Mesodermal cell (in vitro differentiated cells): ENCODE measurements around the gene TMEM132E.

Source experiments
- H3K27ac ChIP-seq: 2 replicates; pipeline ENCODE4 v1.7.0; 2013; ENCODE audit warnings: mild to moderate bottlenecking, low read depth, low read length, moderate library complexity; ENCODE audit not compliant: severe bottlenecking
- H3K36me3 ChIP-seq: 2 replicates; pipeline ENCODE4 v1.7.1; 2013; ENCODE audit warnings: mild to moderate bottlenecking, low read length, moderate library complexity; ENCODE audit not compliant: control insufficient read depth, insufficient read depth
- H3K4me1 ChIP-seq: one replicate; pipeline ENCODE4 v1.7.1; 2013; ENCODE audit warnings: mild to moderate bottlenecking, low read length; ENCODE audit not compliant: insufficient read depth, control insufficient read depth, poor library complexity, severe bottlenecking
- H3K4me3 ChIP-seq: 2 replicates; pipeline ENCODE4 v1.7.0; 2013; ENCODE audit warnings: low read length, control low read depth, mild to moderate bottlenecking; ENCODE audit not compliant: insufficient read depth, poor library complexity, severe bottlenecking; ENCODE audit errors: extremely low read depth
- H3K9me3 ChIP-seq: 2 replicates; pipeline ENCODE4 v1.7.1; 2013; ENCODE audit warnings: mild to moderate bottlenecking, low read length, moderate library complexity; ENCODE audit not compliant: control insufficient read depth
- WGBS, 2 experiments: methylation state at CpG; one replicate each; pipeline ENCODE4 v1.1.5; 2013; ENCODE audit warnings: missing lambda C conversion rate in 2 of 2; ENCODE audit not compliant: insufficient coverage in 2 of 2; 5-methylcytosine and 5-hydroxymethylcytosine counted together

TMEM132E gene

GRCh38 chr17:34651402-34651811 lies 72.0 kb downstream of the TMEM132E start:
- H3K27ac ChIP-seq = no peak overlapping the region
- WGBS, 2 experiments = 83 to 94% methylated on average over 10 of the region's 13 CpGs
- H3K4me3 ChIP-seq = no peak overlapping the region

GRCh38 chr17:34652021-34652555 lies 72.7 kb downstream of the TMEM132E start:
- Histone ChIP-seq H3K4me3 (no peak overlapping the region), H3K27ac (no peak overlapping the region), H3K9me3 (no peaks in the 10 kb centered on the region), H3K4me1 (no peaks in the 10 kb centered on the region), H3K36me3 (no peaks in the 10 kb centered on the region)
- 80 to 85% methylated on average over 6 of the region's 8 CpGs for WGBS, 2 experiments

More at GRCh38 chr17:34651402-34651811, 72.0 kb downstream of the TMEM132E start:
- Histone ChIP-seq H3K9me3 (no peaks in the 10 kb centered on the region), H3K36me3 (no peaks in the 10 kb centered on the region), H3K4me1 (no peaks in the 10 kb centered on the region)

- no peak overlapping the region for H3K27ac ChIP-seq
These were observed 74.1 kb downstream of the TMEM132E start for GRCh38 chr17:34653511-34653910.

GRCh38 chr17:34654276-34654880 lies 75.0 kb downstream of the TMEM132E start:
- H3K27ac ChIP-seq = peak overlapping the region; percentile 59
- no peaks in the 10 kb centered on the region for H3K4me1 ChIP-seq
- WGBS, 2 experiments = 69 to 100% methylated on average over 1 of the region's 4 CpGs
- H3K9me3 ChIP-seq = no peaks in the 10 kb centered on the region
- H3K36me3 ChIP-seq = no peaks in the 10 kb centered on the region
- H3K4me3 ChIP-seq = no peak overlapping the region

More at GRCh38 chr17:34653511-34653910, 74.1 kb downstream of the TMEM132E start:
- WGBS, 2 experiments = 75 to 96% methylated on average over 3 to 8 of the region's 11 CpGs
- Histone ChIP-seq H3K9me3 (no peaks in the 10 kb centered on the region), H3K4me3 (no peak overlapping the region), H3K36me3 (no peaks in the 10 kb centered on the region), H3K4me1 (no peaks in the 10 kb centered on the region)

GRCh38 chr17:34654881-34655276 lies 75.5 kb downstream of the TMEM132E start:
- Histone ChIP-seq H3K36me3 (no peaks in the 10 kb centered on the region), H3K4me1 (no peaks in the 10 kb centered on the region), H3K9me3 (no peaks in the 10 kb centered on the region), H3K27ac (peak overlapping the region; percentile 59), H3K4me3 (no peak overlapping the region)
- 79 to 90% methylated on average over 2 to 3 of the region's 3 CpGs for WGBS, 2 experiments

- 83 to 95% methylated on average over 2 to 3 of the region's 4 CpGs for WGBS, 2 experiments
- Histone ChIP-seq H3K4me3 (no peak overlapping the region), H3K9me3 (no peaks in the 10 kb centered on the region), H3K27ac (no peak overlapping the region), H3K36me3 (no peaks in the 10 kb centered on the region), H3K4me1 (no peaks in the 10 kb centered on the region)
These were observed 77.4 kb downstream of the TMEM132E start for GRCh38 chr17:34656801-34657200.

GRCh38 chr17:34658811-34659560 lies 79.6 kb downstream of the TMEM132E start:
- no peaks in the 10 kb centered on the region for H3K36me3 ChIP-seq
- no peak overlapping the region for H3K27ac ChIP-seq
- H3K4me1 ChIP-seq = no peaks in the 10 kb centered on the region
- H3K4me3 ChIP-seq = no peak overlapping the region
- no peaks in the 10 kb centered on the region for H3K9me3 ChIP-seq
- WGBS, 2 experiments = 87 to 93% methylated on average over 7 to 9 of the region's 10 CpGs

GRCh38 chr17:34663714-34664113 lies 84.3 kb downstream of the TMEM132E start:
- WGBS, 2 experiments = 86 to 93% methylated on average over 2 to 3 of the region's 3 CpGs
- H3K9me3 ChIP-seq = no peaks in the 10 kb centered on the region
- H3K4me1 ChIP-seq = no peaks in the 10 kb centered on the region
- no peak overlapping the region for H3K4me3 ChIP-seq
- no peaks in the 10 kb centered on the region for H3K36me3 ChIP-seq
- no peak overlapping the region for H3K27ac ChIP-seq

- H3K4me3 ChIP-seq = no peak overlapping the region
- H3K27ac ChIP-seq = no peak overlapping the region
- H3K9me3 ChIP-seq = no peaks in the 10 kb centered on the region
- 49% methylated on average over 5 of the region's 12 CpGs; no CpG with 5 or more reads in 1 of the 2 experiments for WGBS, 2 experiments
- H3K4me1 ChIP-seq = peaks cover 4% of the 10 kb centered on the region
- H3K36me3 ChIP-seq = no peaks in the 10 kb centered on the region
These were observed 85.9 kb downstream of the TMEM132E start for GRCh38 chr17:34665150-34665806.

- Histone ChIP-seq H3K4me3 (no peak overlapping the region), H3K9me3 (no peaks in the 10 kb centered on the region), H3K36me3 (no peaks in the 10 kb centered on the region), H3K4me1 (peaks cover 5% of the 10 kb centered on the region), H3K27ac (no peak overlapping the region)
- 46 to 57% methylated on average over 10 to 12 of the region's 22 CpGs for WGBS, 2 experiments
These were observed 86.7 kb downstream of the TMEM132E start for GRCh38 chr17:34665819-34666763.
